Right lobe of liver (tissue), 4 donors: ENCODE measurements around the gene ZYG11B.

ENCODE experiments used
- CTCF ChIP-seq, 4 donors: fragments of 200-600 bp in 3 of 4; fragments of 450-650 bp in 1 of 4; IDR thresholded peaks; one replicate each; pipeline versions ENCODE4 v1.5.1 to v1.8.0; 2016 to 2022; ENCODE audit warnings: antibody characterized with exemption in 4 of 4, mild to moderate bottlenecking in 2 of 4
- POLR2A ChIP-seq: fragments of 450-650 bp; IDR thresholded peaks from one replicate; pipeline ENCODE4 v1.6.1; 2017; ENCODE audit warnings: antibody characterized with exemption, mild to moderate bottlenecking
- donor health status: DM: no; HTN: no; CAD: no.
- donor health status: DM: no; HTN: no; CAD: no.
- donor health status: DM: no; HTN: yes; CAD: no.

GRCh38 chr1:52786148-52786547 is 59.9 kb downstream of the ZYG11B start:
- no peak for TF ChIP-seq CTCF (IDR thresholded peaks at IDR 0.05)
- no peak for TF ChIP-seq POLR2A
